SK-N-SH (cell line): ENCODE measurements around the gene ZDHHC11.

ENCODE experiments used
- CHD2 ChIP-seq: fragments of 150-350 bp; IDR thresholded peaks from 2 replicates; pipeline ENCODE4 v1.6.1; 2018; ENCODE audit warnings: low read length; ENCODE audit not compliant: partially characterized antibody
- CTCF ChIP-seq: fragments of 200-600 bp; sonication (generic); IDR thresholded peaks from 2 replicates; pipeline ENCODE4 v1.6.1; 2017; ENCODE audit warnings: antibody characterized with exemption, mild to moderate bottlenecking, moderate library complexity
- EZH2phosphoT487 ChIP-seq: fragments of 200-600 bp; sonication (generic); IDR thresholded peaks from 2 replicates; pipeline ENCODE4 v1.6.1; 2017; ENCODE audit warnings: low read depth, mixed run types, mild to moderate bottlenecking, antibody characterized with exemption, moderate library complexity, borderline replicate concordance
- IRF3 ChIP-seq: fragments of 150-350 bp; IDR thresholded peaks from 2 replicates; pipeline ENCODE4 v1.6.1; 2016; ENCODE audit warnings: mild to moderate bottlenecking, low read depth, low read length
- JUND ChIP-seq: IDR thresholded peaks from 2 replicates; pipeline ENCODE4 v1.4.0; 2012
- MAX ChIP-seq: IDR thresholded peaks from 2 replicates; pipeline ENCODE4 v1.4.0; 2012; ENCODE audit warnings: low read depth
- NRF1 ChIP-seq: IDR thresholded peaks from 2 replicates; pipeline ENCODE4 v1.6.1; 2012; ENCODE audit warnings: low read depth, mild to moderate bottlenecking, low read length
- POLR2AphosphoS5 ChIP-seq: IDR thresholded peaks from 2 replicates; pipeline ENCODE4 v1.6.1; 2012; ENCODE audit warnings: low read depth, low read length
- RAD21 ChIP-seq: IDR thresholded peaks from 2 replicates; pipeline ENCODE4 v1.6.1; 2012; ENCODE audit warnings: mild to moderate bottlenecking, low read length
- RFX5 ChIP-seq: IDR thresholded peaks from 2 replicates; pipeline ENCODE4 v1.6.1; 2012; ENCODE audit warnings: mild to moderate bottlenecking, improper control_type of control experiment, low read length
- RXRA ChIP-seq: IDR thresholded peaks from 2 replicates; pipeline ENCODE4 v1.4.0; 2012; ENCODE audit warnings: low read depth, mild to moderate bottlenecking, borderline replicate concordance
- TCF12 ChIP-seq: IDR thresholded peaks from 2 replicates; pipeline ENCODE4 v1.4.0; 2012
- USF1 ChIP-seq: IDR thresholded peaks from 2 replicates; pipeline ENCODE4 v1.4.0; 2012; ENCODE audit warnings: low read depth, borderline replicate concordance
- YY1 ChIP-seq: IDR thresholded peaks from 2 replicates; pipeline ENCODE4 v1.4.0; 2012; ENCODE audit warnings: low read depth, mild to moderate bottlenecking

- TF ChIP-seq CTCF (no peak), POLR2AphosphoS5 (no peak), RFX5 (no peak), TCF12 (no peak), NRF1 (no peak), JUND (no peak), RXRA (no peak), MAX (no peak), USF1 (no peak), CHD2 (no peak), RAD21 (no peak), IRF3 (no peak), EZH2phosphoT487 (no peak), YY1 (no peak)
These were observed 25.1 kb upstream of the ZDHHC11 start for GRCh38 chr5:875931-876330.
